Right hindlimb (tissue), 1 donor: ENCODE results near the gene CYB5R4.

Source experiments
- DNase-seq: peaks from one replicate; pipeline ENCODE4 v3.0.0-alpha.2; 2018

The CYB5R4 gene

DNA sequence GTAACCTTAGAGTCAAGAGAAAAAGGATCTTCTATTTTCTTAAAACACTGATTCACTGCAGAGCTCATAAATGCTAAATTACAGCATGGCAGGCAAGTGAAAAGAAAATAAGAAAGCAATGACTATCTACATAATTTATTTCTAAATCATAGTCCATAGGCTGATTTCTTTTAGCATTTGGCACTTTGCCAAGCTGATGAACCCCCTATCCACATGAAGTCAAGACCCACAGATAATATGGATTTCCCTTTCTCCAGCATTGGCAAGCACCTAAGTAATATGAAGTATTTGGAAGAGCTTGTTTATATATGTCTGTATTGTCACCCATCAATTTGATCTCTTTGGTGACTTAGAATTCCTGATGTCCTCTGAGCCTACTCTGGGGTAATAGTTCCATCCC, 126.2 kb downstream of the CYB5R4 start:
- no peak for DNase-seq

DNA sequence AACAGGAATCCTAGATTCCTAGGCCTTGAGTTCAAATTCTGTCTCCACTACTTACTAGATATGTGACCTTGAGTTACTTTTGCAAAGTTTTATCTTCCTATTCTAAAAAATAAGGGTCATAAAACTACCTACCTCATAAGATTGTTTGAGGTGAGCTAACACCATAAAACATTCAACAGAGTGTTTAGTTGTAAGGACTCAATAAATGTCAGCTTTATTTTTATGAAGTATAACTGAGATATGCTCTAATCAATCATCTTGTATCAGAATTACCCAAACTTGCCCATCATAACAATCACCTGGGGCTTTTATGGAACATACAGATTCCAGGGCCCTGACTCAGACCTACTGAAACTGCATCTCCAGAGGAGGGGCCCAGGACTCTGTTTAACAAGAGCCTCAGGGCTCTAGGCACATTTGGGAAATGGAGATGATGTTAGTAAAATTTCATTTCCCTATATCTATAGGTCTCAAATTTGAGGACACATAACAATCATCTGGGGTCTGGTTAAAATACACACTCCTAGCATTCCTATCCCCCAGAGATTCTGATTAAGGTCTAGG, 138.6 kb downstream of the CYB5R4 start:
- no peak for DNase-seq

DNA sequence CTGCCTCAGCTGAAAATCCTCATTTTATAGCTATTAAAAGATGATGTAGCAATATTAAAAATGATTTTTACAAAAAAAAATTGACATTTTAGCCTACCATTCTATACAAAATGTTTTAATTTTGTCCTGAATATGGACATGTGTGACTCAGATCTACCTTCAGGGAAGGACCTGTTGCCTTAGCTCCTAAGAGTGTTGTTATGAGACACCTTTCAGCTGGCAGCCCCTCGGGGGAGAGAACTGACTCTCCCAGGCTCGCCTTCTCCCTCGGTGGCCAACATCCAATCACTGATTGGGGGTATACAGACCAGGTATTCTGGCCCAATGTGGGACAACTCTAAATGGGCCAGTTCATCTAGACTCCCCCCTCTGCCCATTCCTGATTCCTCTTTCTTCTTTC, 141.6 kb downstream of the CYB5R4 start:
- no peak for DNase-seq

DNA sequence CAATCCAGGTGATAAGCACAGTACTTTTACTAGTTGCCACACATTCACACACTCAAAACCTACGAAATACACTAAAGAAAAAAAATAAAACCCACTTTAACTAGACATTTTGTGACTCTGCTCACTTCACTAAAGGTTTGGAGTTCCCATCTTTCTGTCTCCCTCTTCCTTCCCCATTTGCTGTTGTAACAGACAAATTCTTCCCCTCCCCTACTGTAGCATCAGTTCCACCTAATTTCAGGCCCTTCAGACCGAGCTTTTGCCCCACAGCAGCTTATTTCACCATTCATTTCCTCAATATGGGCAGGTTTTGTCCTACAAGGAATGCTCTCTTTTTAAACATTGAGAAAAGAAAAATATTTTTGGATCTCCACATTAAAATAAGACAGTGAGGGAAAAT, 142.7 kb downstream of the CYB5R4 start:
- no peak for DNase-seq

DNA sequence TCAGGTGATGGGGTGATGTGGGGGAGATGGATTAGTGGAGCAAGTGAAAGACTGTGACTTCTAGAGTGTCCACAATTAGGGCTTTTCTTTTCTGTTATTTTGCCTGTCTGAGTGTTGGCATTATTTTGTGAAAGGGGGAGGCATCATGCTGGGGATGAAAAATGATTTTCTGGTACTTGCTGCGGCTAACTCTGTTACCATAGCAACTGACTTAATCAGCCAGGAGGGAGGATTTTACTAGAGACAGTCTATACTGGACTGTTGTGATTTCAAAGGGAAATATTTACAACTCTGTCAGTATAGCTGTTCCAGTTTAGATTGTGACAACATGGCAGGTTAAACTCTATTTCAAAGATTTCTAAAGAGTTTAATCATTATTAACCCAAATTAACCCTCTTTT, 143.6 kb downstream of the CYB5R4 start:
- no peak for DNase-seq

DNA sequence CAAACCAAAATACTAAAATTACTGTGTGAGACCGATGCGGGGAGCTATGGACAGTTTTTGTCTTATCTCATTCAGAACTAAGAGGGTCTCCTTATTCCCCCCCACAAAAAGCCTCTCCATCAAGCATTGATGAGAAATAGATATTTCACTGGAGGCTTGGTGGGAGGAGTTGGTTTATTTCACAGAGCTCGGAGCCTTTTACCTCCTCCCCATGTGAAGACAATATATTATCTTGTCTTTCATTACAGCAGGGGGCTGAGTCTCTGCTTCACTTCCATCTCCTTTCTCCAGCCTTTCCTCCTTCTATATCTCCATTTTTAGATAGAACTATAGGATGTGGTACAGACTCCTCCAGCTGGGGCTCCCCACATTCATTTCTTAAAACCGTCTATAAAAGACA, 144.2 kb downstream of the CYB5R4 start:
- DNase-seq: no peak

DNA sequence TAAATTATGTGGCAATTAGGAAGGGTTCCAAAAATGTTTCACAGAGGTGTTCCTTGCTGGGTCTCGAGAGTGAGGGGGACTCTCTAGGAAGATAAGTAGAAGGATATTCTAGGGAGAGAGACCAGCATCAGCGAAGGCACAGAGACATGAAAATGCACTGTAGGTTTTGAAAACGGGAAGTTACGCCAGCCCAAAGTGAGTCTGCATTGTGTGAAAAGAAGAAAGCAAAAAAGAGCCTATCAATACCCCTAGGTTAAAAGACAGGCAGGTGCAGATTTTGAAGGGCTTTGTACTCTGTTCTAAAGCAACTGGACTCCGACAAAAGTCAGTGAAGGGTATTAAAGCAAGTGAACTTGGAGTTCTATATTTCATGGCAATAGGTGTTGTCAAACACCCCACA, 148.4 kb downstream of the CYB5R4 start:
- no peak for DNase-seq

DNA sequence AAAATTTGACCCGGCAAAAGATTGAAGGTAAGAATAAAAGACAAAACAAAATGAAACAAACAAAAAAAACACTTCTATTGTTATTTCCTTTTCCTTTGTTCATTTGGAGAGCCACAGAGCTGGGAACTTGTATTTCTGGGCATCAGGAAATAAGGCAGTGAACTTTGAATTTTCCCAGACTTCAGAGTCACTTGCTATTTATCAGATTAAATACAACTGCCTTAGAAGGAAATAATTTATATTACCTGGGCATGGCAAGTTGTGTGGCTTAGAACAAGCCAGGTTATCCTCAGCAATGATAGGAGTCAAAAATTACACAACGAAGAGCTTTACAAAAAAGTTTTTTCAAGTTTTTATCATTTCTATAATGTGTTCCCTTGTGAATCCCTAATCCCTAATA, 153.9 kb downstream of the CYB5R4 start:
- no peak for DNase-seq

DNA sequence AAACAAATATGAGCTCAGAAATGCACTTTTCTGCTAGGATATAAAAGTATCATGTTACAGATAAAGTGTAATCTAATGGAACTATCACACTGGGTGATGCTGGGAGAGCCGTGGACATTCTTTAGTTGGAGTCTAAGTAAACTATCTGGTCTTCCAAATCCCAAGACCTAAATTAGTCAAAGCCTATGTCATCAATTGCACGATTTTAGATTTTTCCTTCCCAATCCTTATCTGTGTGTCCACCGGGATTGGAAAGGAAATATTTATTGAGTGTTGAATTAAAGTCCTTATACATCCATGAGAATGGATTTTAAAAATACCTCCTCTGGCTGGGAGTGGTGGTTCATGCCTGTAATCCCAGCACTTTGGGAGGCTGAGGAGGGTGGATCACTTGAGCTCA, 154.4 kb downstream of the CYB5R4 start:
- no peak for DNase-seq

DNA sequence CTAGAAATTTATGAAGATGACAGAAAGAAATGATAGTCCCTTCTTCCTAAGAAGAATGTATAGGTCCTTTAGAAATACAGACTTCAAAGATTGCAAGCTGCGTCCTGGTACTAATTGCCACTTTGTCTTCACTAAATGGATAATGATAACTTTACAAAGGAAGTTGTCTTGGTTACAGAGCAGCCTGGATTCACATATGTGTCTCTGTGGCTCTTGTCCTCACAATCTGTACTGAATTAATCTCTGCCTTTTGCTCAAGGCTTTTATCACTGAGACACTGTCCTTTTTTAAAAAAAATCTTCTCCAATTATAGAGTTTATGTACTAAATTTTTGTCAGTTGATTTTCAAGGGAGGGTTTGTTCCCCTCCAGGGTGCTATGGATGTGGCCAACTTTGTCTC, 156.5 kb downstream of the CYB5R4 start:
- no peak for DNase-seq
